ENCODE data around the gene GPR176.

The GPR176 gene

GRCh38 chr15:39777496-39777895 is 142.6 kb downstream of the GPR176 start:
- Histone ChIP-seq H3K27me3 (ENCODE audit: insufficient read depth, low read length, poor library complexity, severe bottlenecking) (no peaks in the 10 kb centered on the region), H3F3A (ENCODE audit: low read depth) (no peaks in the 10 kb centered on the region), H3K79me2 (ENCODE audit: insufficient read depth, low read length) (no peaks in the 10 kb centered on the region), H2AFZ (ENCODE audit: low read length) (peak overlapping the region; percentile 40; the same call in 1 of the 2 replicates), H3K4me3 (ENCODE audit: low read length, poor library complexity, severe bottlenecking) (peak overlapping the region; percentile 24), H3K36me3 (ENCODE audit: insufficient read depth, low read length) (no peaks in the 10 kb centered on the region), H3K4me2 (ENCODE audit: low read depth, low read length, poor library complexity, severe bottlenecking) (peak overlapping the region; percentile 55), H3K9ac (ENCODE audit: low read depth, low read length, poor library complexity, severe bottlenecking) (peak overlapping the region; percentile 29), H3K9me2 (replicated peaks; ENCODE audit: low read depth, low read length) (no peaks in the 10 kb centered on the region), H4K20me1 (ENCODE audit: insufficient read depth, low read length, poor library complexity, severe bottlenecking) (no peaks in the 10 kb centered on the region), H3K4me1 (ENCODE audit: insufficient read depth, low read length, poor library complexity, severe bottlenecking) (peaks cover 54% of the 10 kb centered on the region), H3K9me3 (ENCODE audit: insufficient read depth, low read depth, low read length) (no peaks in the 10 kb centered on the region)
- no peak for TF ChIP-seq EZH2phosphoT487 (IDR thresholded peaks at IDR 0.05; ENCODE audit: borderline replicate concordance)

GRCh38 chr15:39776068-39776467 is 144.0 kb downstream of the GPR176 start:
- no peaks in the 10 kb centered on the region for H3K9me3 ChIP-seq (ENCODE audit: insufficient read depth, low read depth, low read length)
- H3F3A ChIP-seq (ENCODE audit: low read depth), result no peaks in the 10 kb centered on the region
- H3K9ac ChIP-seq (ENCODE audit: low read depth, low read length, poor library complexity, severe bottlenecking), result no peak overlapping the region
- no peak overlapping the region for H3K4me3 ChIP-seq (ENCODE audit: low read length, poor library complexity, severe bottlenecking)
- no peaks in the 10 kb centered on the region for H4K20me1 ChIP-seq (ENCODE audit: insufficient read depth, low read length, poor library complexity, severe bottlenecking)
- no peaks in the 10 kb centered on the region for H3K79me2 ChIP-seq (ENCODE audit: insufficient read depth, low read length)
- no peaks in the 10 kb centered on the region for H3K36me3 ChIP-seq (ENCODE audit: insufficient read depth, low read length)
- peak overlapping the region; percentile 69 for H3K4me2 ChIP-seq (ENCODE audit: low read depth, low read length, poor library complexity, severe bottlenecking)
- H3K27me3 ChIP-seq (ENCODE audit: insufficient read depth, low read length, poor library complexity, severe bottlenecking), result no peaks in the 10 kb centered on the region
- TF ChIP-seq EZH2phosphoT487 (IDR thresholded peaks at IDR 0.05; ENCODE audit: borderline replicate concordance), result no peak
- TF ChIP-seq, protein P1, sequence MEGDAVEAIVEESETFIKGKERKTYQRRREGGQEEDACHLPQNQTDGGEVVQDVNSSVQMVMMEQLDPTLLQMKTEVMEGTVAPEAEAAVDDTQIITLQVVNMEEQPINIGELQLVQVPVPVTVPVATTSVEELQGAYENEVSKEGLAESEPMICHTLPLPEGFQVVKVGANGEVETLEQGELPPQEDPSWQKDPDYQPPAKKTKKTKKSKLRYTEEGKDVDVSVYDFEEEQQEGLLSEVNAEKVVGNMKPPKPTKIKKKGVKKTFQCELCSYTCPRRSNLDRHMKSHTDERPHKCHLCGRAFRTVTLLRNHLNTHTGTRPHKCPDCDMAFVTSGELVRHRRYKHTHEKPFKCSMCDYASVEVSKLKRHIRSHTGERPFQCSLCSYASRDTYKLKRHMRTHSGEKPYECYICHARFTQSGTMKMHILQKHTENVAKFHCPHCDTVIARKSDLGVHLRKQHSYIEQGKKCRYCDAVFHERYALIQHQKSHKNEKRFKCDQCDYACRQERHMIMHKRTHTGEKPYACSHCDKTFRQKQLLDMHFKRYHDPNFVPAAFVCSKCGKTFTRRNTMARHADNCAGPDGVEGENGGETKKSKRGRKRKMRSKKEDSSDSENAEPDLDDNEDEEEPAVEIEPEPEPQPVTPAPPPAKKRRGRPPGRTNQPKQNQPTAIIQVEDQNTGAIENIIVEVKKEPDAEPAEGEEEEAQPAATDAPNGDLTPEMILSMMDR (conservative IDR thresholded peaks at IDR 0.05; ENCODE audit: low read length), result no peak
- no peak overlapping the region for H2AFZ ChIP-seq (ENCODE audit: low read length)
- H3K4me1 ChIP-seq (ENCODE audit: insufficient read depth, low read length, poor library complexity, severe bottlenecking), result peaks cover 53% of the 10 kb centered on the region
- no peaks in the 10 kb centered on the region for H3K9me2 ChIP-seq (replicated peaks; ENCODE audit: low read depth, low read length)

GRCh38 chr15:39774688-39775267 is 145.3 kb downstream of the GPR176 start:
- Histone ChIP-seq H3K36me3 (ENCODE audit: insufficient read depth, low read length) (no peaks in the 10 kb centered on the region), H3K9ac (ENCODE audit: low read depth, low read length, poor library complexity, severe bottlenecking) (peak overlapping the region; percentile 49), H3K4me2 (ENCODE audit: low read depth, low read length, poor library complexity, severe bottlenecking) (peak overlapping the region; percentile 69), H3K9me3 (ENCODE audit: insufficient read depth, low read depth, low read length) (no peaks in the 10 kb centered on the region), H4K20me1 (ENCODE audit: insufficient read depth, low read length, poor library complexity, severe bottlenecking) (no peaks in the 10 kb centered on the region), H3K4me3 (ENCODE audit: low read length, poor library complexity, severe bottlenecking) (peak overlapping the region; percentile 57), H3K79me2 (ENCODE audit: insufficient read depth, low read length) (no peaks in the 10 kb centered on the region), H3K4me1 (ENCODE audit: insufficient read depth, low read length, poor library complexity, severe bottlenecking) (peaks cover 58% of the 10 kb centered on the region), H3F3A (ENCODE audit: low read depth) (no peaks in the 10 kb centered on the region), H3K9me2 (replicated peaks; ENCODE audit: low read depth, low read length) (no peaks in the 10 kb centered on the region), H3K27me3 (ENCODE audit: insufficient read depth, low read length, poor library complexity, severe bottlenecking) (no peaks in the 10 kb centered on the region), H2AFZ (ENCODE audit: low read length) (peak overlapping the region; percentile 57)
- TF ChIP-seq, protein P1 (conservative IDR thresholded peaks at IDR 0.05; ENCODE audit: low read length), result no peak
- TF ChIP-seq EZH2phosphoT487 (IDR thresholded peaks at IDR 0.05; ENCODE audit: borderline replicate concordance), result no peak
